ENCODE measurements around the gene ANTXR1. TPM values are rescaled to one million over a fixed set of nuclear protein-coding genes. Genes with fewer than 3 reads are reported as not detected.
A peak's percentile ranks its signal among the peaks of the same experiment; 100 is the strongest.
"Not testable (repeated sequence)": the region's sequence is repeated elsewhere in the genome, so short reads cannot be mapped to it uniquely, and the experiment has no call there.

The ANTXR1 gene
- total RNA-seq, 1 donor = 206 TPM

- no peak for DNase-seq (ENCODE audit: low read depth)
- H3K4me3 ChIP-seq (ENCODE audit: low read depth, low read length) = no peak overlapping the region
- TF ChIP-seq, protein P1, sequence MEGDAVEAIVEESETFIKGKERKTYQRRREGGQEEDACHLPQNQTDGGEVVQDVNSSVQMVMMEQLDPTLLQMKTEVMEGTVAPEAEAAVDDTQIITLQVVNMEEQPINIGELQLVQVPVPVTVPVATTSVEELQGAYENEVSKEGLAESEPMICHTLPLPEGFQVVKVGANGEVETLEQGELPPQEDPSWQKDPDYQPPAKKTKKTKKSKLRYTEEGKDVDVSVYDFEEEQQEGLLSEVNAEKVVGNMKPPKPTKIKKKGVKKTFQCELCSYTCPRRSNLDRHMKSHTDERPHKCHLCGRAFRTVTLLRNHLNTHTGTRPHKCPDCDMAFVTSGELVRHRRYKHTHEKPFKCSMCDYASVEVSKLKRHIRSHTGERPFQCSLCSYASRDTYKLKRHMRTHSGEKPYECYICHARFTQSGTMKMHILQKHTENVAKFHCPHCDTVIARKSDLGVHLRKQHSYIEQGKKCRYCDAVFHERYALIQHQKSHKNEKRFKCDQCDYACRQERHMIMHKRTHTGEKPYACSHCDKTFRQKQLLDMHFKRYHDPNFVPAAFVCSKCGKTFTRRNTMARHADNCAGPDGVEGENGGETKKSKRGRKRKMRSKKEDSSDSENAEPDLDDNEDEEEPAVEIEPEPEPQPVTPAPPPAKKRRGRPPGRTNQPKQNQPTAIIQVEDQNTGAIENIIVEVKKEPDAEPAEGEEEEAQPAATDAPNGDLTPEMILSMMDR (IDR thresholded peaks at IDR 0.05; ENCODE audit: insufficient read depth, low read depth, low read length) = no peak
Measured at GRCh38 chr2:69227716-69228115, 214.7 kb downstream of the ANTXR1 start.

DNA sequence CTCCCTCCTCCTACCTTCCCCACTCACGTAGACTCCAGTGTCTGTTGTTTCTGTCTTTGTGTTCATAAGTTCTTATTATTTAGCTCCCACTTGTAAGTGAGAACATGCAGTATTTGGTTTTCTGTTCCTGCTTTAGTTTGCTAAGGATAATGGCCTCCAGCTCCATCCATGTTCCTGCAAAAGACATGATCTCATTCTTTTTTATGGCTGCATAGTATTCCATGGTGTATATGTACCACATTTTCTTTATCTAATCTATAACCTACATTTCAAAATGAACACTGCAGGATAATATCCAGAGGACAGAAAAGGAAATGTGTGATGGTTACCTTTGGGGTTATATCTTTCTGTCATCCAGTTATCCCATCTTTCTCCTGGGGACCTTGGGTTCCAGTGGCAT, 218.0 kb downstream of the ANTXR1 start:
- DNase-seq (ENCODE audit: low read depth); H3K4me3 ChIP-seq (ENCODE audit: low read depth, low read length): not testable (repeated sequence)

DNA sequence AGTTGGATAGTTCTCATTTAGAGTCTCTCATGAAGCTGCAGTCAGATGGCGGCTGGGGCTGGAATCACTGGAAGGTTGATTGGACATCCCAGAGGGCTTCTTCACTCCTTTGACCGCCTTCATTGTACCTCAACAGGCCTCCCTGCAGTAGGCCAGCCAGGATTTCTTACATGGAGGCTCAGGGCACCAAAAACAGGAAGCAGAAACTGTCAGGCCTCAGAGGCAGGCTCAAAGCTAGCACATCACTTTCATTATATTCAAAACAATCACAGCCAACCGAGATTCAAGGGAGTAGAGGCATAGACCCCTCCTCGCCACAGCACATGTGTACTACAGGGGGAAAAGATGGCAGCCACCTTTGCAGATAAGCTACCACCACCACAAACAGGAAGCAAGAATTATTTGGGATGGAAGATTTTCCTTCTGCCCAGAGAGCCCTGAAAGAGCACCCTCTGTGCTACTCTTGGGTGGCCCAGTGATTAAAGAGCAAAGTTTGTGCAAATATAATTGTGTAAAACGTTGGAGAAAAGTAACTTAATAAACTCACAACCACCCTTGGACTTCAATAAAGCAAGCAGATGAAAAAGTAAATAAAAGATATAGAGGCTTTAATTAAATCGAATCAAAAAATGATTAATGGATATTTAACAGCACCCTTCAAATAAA, 218.8 kb downstream of the ANTXR1 start:
- H3K4me3 ChIP-seq (ENCODE audit: low read depth, low read length) = no peak overlapping the region
- no peak for DNase-seq (ENCODE audit: low read depth)
- TF ChIP-seq, protein P1 (IDR thresholded peaks at IDR 0.05; ENCODE audit: insufficient read depth, low read depth, low read length) = no peak

GRCh38 chr2:69235835-69236234, 222.9 kb downstream of the ANTXR1 start:
- not testable (repeated sequence) for H3K4me3 ChIP-seq (ENCODE audit: low read depth, low read length); DNase-seq (ENCODE audit: low read depth)

GRCh38 chr2:69237070-69237670, 224.2 kb downstream of the ANTXR1 start:
- no peak overlapping the region for H3K4me3 ChIP-seq (ENCODE audit: low read depth, low read length)
- TF ChIP-seq, protein P1 (IDR thresholded peaks at IDR 0.05; ENCODE audit: insufficient read depth, low read depth, low read length) = no peak
- peak; percentile 57 for DNase-seq (ENCODE audit: low read depth)

- TF ChIP-seq, protein P1 (IDR thresholded peaks at IDR 0.05; ENCODE audit: insufficient read depth, low read depth, low read length) = no peak
- DNase-seq (ENCODE audit: low read depth) = peak; percentile 88
- no peak overlapping the region for H3K4me3 ChIP-seq (ENCODE audit: low read depth, low read length)
Measured at GRCh38 chr2:69238449-69239031, 225.6 kb downstream of the ANTXR1 start.

DNA sequence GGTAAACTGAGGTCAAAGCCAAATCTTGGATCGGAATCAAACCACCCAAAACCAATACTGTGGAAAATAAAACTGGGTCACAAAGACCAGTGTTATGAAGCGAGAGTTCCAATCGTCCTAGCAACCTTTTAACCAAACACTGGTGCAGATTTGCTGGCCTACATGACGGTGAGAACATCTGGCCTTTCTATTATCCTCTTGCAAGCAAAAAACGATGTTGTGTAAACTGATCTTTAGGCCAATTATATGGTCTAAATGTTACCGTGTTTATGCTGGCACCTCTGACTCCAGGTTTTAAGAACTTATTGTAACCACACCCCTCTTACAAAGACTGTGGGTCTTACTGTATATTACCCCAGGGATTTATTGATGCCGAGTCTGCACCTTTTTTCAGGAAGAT, 228.1 kb downstream of the ANTXR1 start:
- TF ChIP-seq, protein P1 (IDR thresholded peaks at IDR 0.05; ENCODE audit: insufficient read depth, low read depth, low read length) = no peak
- no peak overlapping the region for H3K4me3 ChIP-seq (ENCODE audit: low read depth, low read length)
- peak; percentile 49 for DNase-seq (ENCODE audit: low read depth)
